HL-60 (cell line): ENCODE data around the gene KRTAP4-16.

Experiments used
- CTCF ChIP-seq: IDR thresholded peaks from one replicate; pipeline ENCODE4 v1.5.1; 2011; ENCODE audit warnings: low read length, control low read depth, inconsistent platforms; ENCODE audit not compliant: insufficient read depth
- GABPA ChIP-seq: IDR thresholded peaks from 2 replicates; pipeline ENCODE4 v1.6.1; 2012; ENCODE audit warnings: low read depth
- POLR2AphosphoS5 ChIP-seq: IDR thresholded peaks from 2 replicates; pipeline ENCODE4 v1.6.1; 2012; ENCODE audit warnings: low read depth
- REST ChIP-seq: IDR thresholded peaks from 2 replicates; pipeline ENCODE4 v1.6.1; 2012; ENCODE audit warnings: low read depth; ENCODE audit not compliant: insufficient replicate concordance
- SPI1 ChIP-seq: IDR thresholded peaks from 2 replicates; pipeline ENCODE4 v1.6.1; 2012; ENCODE audit warnings: low read depth, mild to moderate bottlenecking, borderline replicate concordance

GRCh38 chr17:41082626-41083025, 19.4 kb downstream of the KRTAP4-16 start:
- TF ChIP-seq GABPA: no peak
- no peak for TF ChIP-seq CTCF
- TF ChIP-seq REST: no peak
- TF ChIP-seq POLR2AphosphoS5: no peak
- TF ChIP-seq SPI1: no peak
